ENCODE measurements around the gene CIAO2B. TPM values are rescaled to one million over a fixed set of nuclear protein-coding genes. Genes with fewer than 3 reads are reported as not detected.

Gene CIAO2B
- total RNA-seq, 1 donor from 2014 or later: 54.5 TPM

DNA sequence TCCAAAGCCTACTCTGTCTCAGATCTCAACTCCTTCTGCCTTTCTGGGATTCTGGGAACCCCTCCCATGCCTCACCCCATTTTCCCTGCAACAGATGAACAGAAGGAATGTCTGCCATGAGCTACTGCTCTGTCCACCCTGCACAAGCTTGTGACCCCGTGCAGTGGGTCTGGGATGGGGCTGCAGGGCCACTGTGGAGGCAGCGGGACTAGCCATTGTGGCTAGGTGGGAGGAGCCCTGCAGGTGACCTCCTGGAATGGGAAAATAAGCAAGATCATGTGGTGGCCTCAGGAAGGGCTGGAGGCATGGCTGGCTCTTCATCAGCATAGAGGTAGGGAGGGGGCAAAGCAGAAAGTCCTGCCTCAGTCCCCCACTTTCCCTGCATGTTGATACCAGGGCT is 40.1 kb downstream of the CIAO2B start:
- H3K4me1 Mint-ChIP-seq: peaks cover 5% of the 10 kb centered on the region
- DNase-seq (ENCODE audit: low spot score in 2 of 2, unreplicated experiment in 2 of 2): no peak
- no peak overlapping the region for H3K4me3 Mint-ChIP-seq
- H3K36me3 Mint-ChIP-seq: no peaks in the 10 kb centered on the region
- no peaks in the 10 kb centered on the region for H3K9me3 Mint-ChIP-seq
- no peak overlapping the region for H3K27ac Mint-ChIP-seq
- H3K27me3 Mint-ChIP-seq (ENCODE audit: low read depth): no peaks in the 10 kb centered on the region
- TF ChIP-seq CTCF (IDR thresholded peaks at IDR 0.05; ENCODE audit: unreplicated experiment): no peak

GRCh38 chr16:66891797-66892196 is 42.4 kb downstream of the CIAO2B start:
- no peak for DNase-seq (ENCODE audit: low spot score in 2 of 2, unreplicated experiment in 2 of 2)

DNA sequence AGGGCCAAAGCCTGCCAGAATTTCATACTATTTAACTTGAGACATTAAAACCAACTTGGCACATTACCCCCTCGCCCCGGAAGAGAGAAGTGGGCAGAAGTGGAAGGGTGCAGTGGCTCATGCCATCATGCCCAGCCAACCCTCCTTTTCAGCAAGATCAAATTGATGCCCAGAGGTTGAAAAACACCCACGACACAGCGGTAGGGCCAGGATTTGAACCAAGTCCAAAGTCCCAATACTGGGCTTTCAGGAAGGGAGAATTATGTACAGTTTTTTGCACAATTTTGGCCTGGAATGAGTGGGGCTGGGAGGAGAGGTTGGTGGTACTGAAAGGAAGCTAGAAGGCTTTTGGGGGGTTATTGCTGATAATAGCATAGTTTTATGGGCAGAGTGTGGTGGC is 42.8 kb downstream of the CIAO2B start:
- no peak overlapping the region for H3K27ac Mint-ChIP-seq
- H3K4me3 Mint-ChIP-seq: no peak overlapping the region
- no peaks in the 10 kb centered on the region for H3K9me3 Mint-ChIP-seq
- H3K4me1 Mint-ChIP-seq: peaks cover 24% of the 10 kb centered on the region
- no peaks in the 10 kb centered on the region for H3K27me3 Mint-ChIP-seq (ENCODE audit: low read depth)
- H3K36me3 Mint-ChIP-seq: no peaks in the 10 kb centered on the region
- DNase-seq (ENCODE audit: low spot score in 2 of 2, unreplicated experiment in 2 of 2): no peak
- no peak for TF ChIP-seq CTCF (IDR thresholded peaks at IDR 0.05; ENCODE audit: unreplicated experiment)

More at GRCh38 chr16:66891797-66892196, 42.4 kb downstream of the CIAO2B start:
- Mint-ChIP-seq H3K9me3 (no peaks in the 10 kb centered on the region), H3K4me3 (no peak overlapping the region), H3K4me1 (peaks cover 20% of the 10 kb centered on the region), H3K36me3 (no peaks in the 10 kb centered on the region), H3K27me3 (ENCODE audit: low read depth) (no peaks in the 10 kb centered on the region), H3K27ac (no peak overlapping the region)
- no peak for TF ChIP-seq CTCF (IDR thresholded peaks at IDR 0.05; ENCODE audit: unreplicated experiment)

- Mint-ChIP-seq H3K9me3 (no peaks in the 10 kb centered on the region), H3K36me3 (peaks cover under 1% of the 10 kb centered on the region)
Measured at GRCh38 chr16:66890799-66891198, 43.4 kb downstream of the CIAO2B start.

GRCh38 chr16:66889622-66890021 is 44.6 kb downstream of the CIAO2B start:
- H3K27me3 Mint-ChIP-seq (ENCODE audit: low read depth): no peaks in the 10 kb centered on the region
- TF ChIP-seq CTCF (IDR thresholded peaks at IDR 0.05; ENCODE audit: unreplicated experiment): no peak
- H3K9me3 Mint-ChIP-seq: no peaks in the 10 kb centered on the region
- no peak overlapping the region for H3K4me3 Mint-ChIP-seq
- no peak for DNase-seq (ENCODE audit: low spot score in 2 of 2, unreplicated experiment in 2 of 2)
- H3K36me3 Mint-ChIP-seq: peaks cover 7% of the 10 kb centered on the region
- H3K27ac Mint-ChIP-seq: peak overlapping the region; percentile 25
- peaks cover 34% of the 10 kb centered on the region for H3K4me1 Mint-ChIP-seq

More at GRCh38 chr16:66890799-66891198, 43.4 kb downstream of the CIAO2B start:
- no peak for DNase-seq (ENCODE audit: low spot score in 2 of 2, unreplicated experiment in 2 of 2)
- H3K4me3 Mint-ChIP-seq: no peak overlapping the region
- TF ChIP-seq CTCF (IDR thresholded peaks at IDR 0.05; ENCODE audit: unreplicated experiment): no peak
- no peaks in the 10 kb centered on the region for H3K27me3 Mint-ChIP-seq (ENCODE audit: low read depth)
- peaks cover 29% of the 10 kb centered on the region for H3K4me1 Mint-ChIP-seq
- no peak overlapping the region for H3K27ac Mint-ChIP-seq

Measured in mesothelial cell of epicardium (in vitro differentiated cells).